K562 (cell line): ENCODE measurements around the gene SCNN1A. TPM values are rescaled to one million over a fixed set of nuclear protein-coding genes. Genes with fewer than 3 reads are reported as not detected.

Experiments used
- ATAC-seq: fragments of 200-7000 bp; cut with Tn5 transposase; 3 replicates; pipeline ENCODE4 v1.9.1; 2020; ENCODE audit warnings: moderate library complexity
- BruUV-seq: library from RNA; stranded (reverse); fragments of 400-500 nt; replicated peaks from 2 replicates; lab custom pipeline; 2021; lab: Mats Ljungman, UMichigan
- CTCF ChIA-PET: fragments of 300-600 bp; formaldehyde crosslinking; extraction: SDS; loops from one replicate; lab custom pipeline; 2021; ENCODE audit warnings: low intra/inter-chr PET ratio; lab: Yijun Ruan, JAX
- POLR2A ChIA-PET: fragments of 300-600, 350-650 bp; sonication (Branson Sonifier 250); formaldehyde crosslinking; extraction: SDS; loops from one replicate; lab custom pipeline; 2021; ENCODE audit warnings: antibody characterized with exemption, inconsistent platforms; lab: Yijun Ruan, JAX
- DNase-seq, 4 experiments: peaks; one replicate each; pipeline versions ENCODE4 v3.0.0 to v3.0.0-alpha.2; 2011 to 2018; ENCODE audit warnings: low spot score in 3 of 4, mixed read lengths in 3 of 4; ENCODE audit errors: extremely low read depth in 1 of 4
- FAIRE-seq: peaks from 2 replicates; lab custom pipeline; 2011; peaks lifted over from hg19 to GRCh38; lab: Jason Lieb, UNC
- H2AFZ ChIP-seq: 2 replicates; pipeline ENCODE4 v1.6.0; 2011; ENCODE audit warnings: low read depth, low read length, control low read depth, inconsistent platforms
- H3K27ac ChIP-seq: fragments of 200-600 bp; 3 replicates; pipeline ENCODE4 v1.8.0; 2011; ENCODE audit warnings: low read depth, mild to moderate bottlenecking, control low read depth, inconsistent platforms, low read length, moderate library complexity, mixed read lengths; ENCODE audit errors: extremely low read depth
- H3K27me3 ChIP-seq, 2 experiments: fragments of 300-600 bp in 1 of 2; 2 replicates in 1 of 2; 3 replicates in 1 of 2; pipeline versions ENCODE4 v1.6.0 to v1.8.0; 2011; ENCODE audit warnings: inconsistent platforms in 2 of 2, low read length in 2 of 2, mild to moderate bottlenecking in 1 of 2, mixed read lengths in 1 of 2, moderate library complexity in 1 of 2; ENCODE audit not compliant: control insufficient read depth in 2 of 2, insufficient read depth in 2 of 2
- H3K36me3 ChIP-seq: fragments of 300-600 bp; 3 replicates; pipeline ENCODE4 v1.8.0; 2011; ENCODE audit warnings: mild to moderate bottlenecking, low read length, inconsistent platforms; ENCODE audit not compliant: control insufficient read depth, insufficient read depth
- H3K4me1 ChIP-seq, 2 experiments: fragments of 200-600 bp in 1 of 2; replicated peaks in 1 of 2; 2 replicates in 1 of 2; 3 replicates in 1 of 2; pipeline versions ENCODE4 v1.5.1 to v1.8.0; 2011; ENCODE audit warnings: inconsistent platforms in 2 of 2, low read length in 2 of 2, mild to moderate bottlenecking in 1 of 2, mixed read lengths in 1 of 2, moderate library complexity in 1 of 2; ENCODE audit not compliant: control insufficient read depth in 2 of 2, insufficient read depth in 2 of 2
- H3K4me2 ChIP-seq: 2 replicates; pipeline ENCODE4 v1.6.1; 2011; ENCODE audit warnings: low read length, control low read depth, inconsistent platforms, mixed read lengths; ENCODE audit not compliant: insufficient read depth
- H3K4me3 ChIP-seq: fragments of 200-600 bp; sonication (generic), shearing (Covaris generic); 2 replicates; pipeline ENCODE4 v1.5.1; 2016; ENCODE audit warnings: control low read depth, inconsistent platforms
- H3K79me2 ChIP-seq: fragments of 200-600 bp; 3 replicates; pipeline ENCODE4 v1.8.0; 2011; ENCODE audit warnings: low read length, inconsistent platforms; ENCODE audit not compliant: control insufficient read depth, insufficient read depth
- H3K9ac ChIP-seq, 2 experiments: 2 replicates each; pipeline versions ENCODE4 v1.6.0 to v1.6.1; 2011; ENCODE audit warnings: low read depth in 2 of 2, low read length in 2 of 2, control low read depth in 1 of 2, inconsistent platforms in 1 of 2, mild to moderate bottlenecking in 1 of 2, mixed read lengths in 1 of 2; ENCODE audit not compliant: insufficient read depth in 1 of 2
- H3K9me1 ChIP-seq: one replicate; pipeline ENCODE4 v1.6.0; 2011; ENCODE audit warnings: inconsistent platforms, mild to moderate bottlenecking, low read length, moderate library complexity; ENCODE audit not compliant: control insufficient read depth, insufficient read depth
- H3K9me3 ChIP-seq: replicated peaks from 2 replicates; pipeline ENCODE4 v1.5.1; 2011; ENCODE audit warnings: low read depth, low read length, inconsistent platforms; ENCODE audit not compliant: control insufficient read depth, insufficient read depth
- H4K20me1 ChIP-seq: replicated peaks from 2 replicates; pipeline ENCODE4 v1.6.1; 2011; ENCODE audit warnings: low read length, inconsistent platforms, mixed read lengths; ENCODE audit not compliant: control insufficient read depth, insufficient read depth
- DDX20 ChIP-seq: fragments of 450-650 bp; IDR thresholded peaks from 2 replicates; pipeline ENCODE4 v1.6.1; 2016; ENCODE audit warnings: missing genetic modification characterization, low read depth, mild to moderate bottlenecking, missing compliant biosample characterization, moderate library complexity
- GTF3C2 ChIP-seq: IDR thresholded peaks from 3 replicates; pipeline ENCODE4 v1.6.1; 2011; ENCODE audit warnings: borderline replicate concordance, mild to moderate bottlenecking, moderate library complexity; ENCODE audit not compliant: insufficient read length; ENCODE audit errors: extremely low read depth
- KDM1A ChIP-seq, 2 experiments: fragments of 450-650 bp; IDR thresholded peaks; 2 replicates each; pipeline ENCODE4 v1.6.1; 2016; ENCODE audit warnings: mild to moderate bottlenecking in 2 of 2
- MCM7 ChIP-seq, 2 experiments: fragments of 450-650 bp; IDR thresholded peaks; 2 replicates each; pipeline ENCODE4 v1.6.1; 2016 to 2018
- RAD51 ChIP-seq: fragments of 450-650 bp; IDR thresholded peaks from 2 replicates; pipeline ENCODE4 v1.7.1; 2016; ENCODE audit warnings: low read depth, mild to moderate bottlenecking, borderline replicate concordance
- SRSF7 ChIP-seq: fragments of 200-400 bp; formaldehyde crosslinking; optimal IDR thresholded peaks from 2 replicates; pipeline ENCODE3; 2017; ENCODE audit warnings: mild to moderate bottlenecking, low read depth, low read length
- ZNF347 ChIP-seq: fragments of 450-650 bp; formaldehyde crosslinking; IDR thresholded peaks from 2 replicates; pipeline ENCODE4 v1.4.0; 2020; ENCODE audit warnings: low read depth, mild to moderate bottlenecking, moderate library complexity
- ZNF445 ChIP-seq: fragments of 250-450 bp; sonication (Bioruptor Pico); IDR thresholded peaks from 2 replicates; pipeline ENCODE4 v1.4.0; 2020; ENCODE audit warnings: low read depth, mild to moderate bottlenecking, moderate library complexity
- ZNF583 ChIP-seq: fragments of 250-450 bp; sonication (Bioruptor Pico); IDR thresholded peaks from 2 replicates; pipeline ENCODE4 v1.4.0; 2020
- WGBS: fragments of 100-300 bp; shearing (Covaris generic); methylation state at CpG from one replicate; pipeline ENCODE4 v1.1.6; 2016; ENCODE audit warnings: low coverage, mixed read lengths; ENCODE audit not compliant: insufficient coverage; ENCODE audit errors: missing lambda C conversion rate; 5-methylcytosine and 5-hydroxymethylcytosine counted together
- in situ Hi-C: fragments of 300-500 bp; cut with MboI; formaldehyde crosslinking; loops from 4 replicates; pipeline ENCODE4 v1.15.0; 2018; ENCODE audit warnings: inconsistent platforms, mixed read lengths
- intact Hi-C: fragments of 100-400 bp; cut with micrococcal nuclease; formaldehyde crosslinking; loops from 2 replicates; pipeline ENCODE4 v1.14.2; 2022
- polyA plus RNA-seq, 8 experiments: library from polyadenylated mRNA; depleted of rRNA in 4 of 8; stranded (reverse) in 5 of 8; unstranded in 3 of 8; fragments of >200 nt; fragmentation: Nextera tagmentation in 2 of 8; fragmentation: Illumina TruSeq in 1 of 8; extraction: Ambion mirVana in 2 of 8; extraction: Trizol in 1 of 8; gene quantifications; 2 replicates each; pipeline versions ENCODE4 v1.2.1 to v1.2.3, GENCODE V29; 2011 to 2014; ENCODE audit warnings: inconsistent platforms in 1 of 8, missing spikeins in 1 of 8
- total RNA-seq, 7 experiments: library from RNA; depleted of rRNA in 6 of 7; stranded (reverse); fragments of >200 nt in 6 of 7; fragmentation: Illumina TruSeq in 2 of 7; extraction: Trizol in 2 of 7; gene quantifications; 2 replicates each; pipeline versions ENCODE4 v1.2.1 to v1.2.3, GENCODE V29; 2011 to 2021; ENCODE audit warnings: low replicate concordance in 1 of 7
- TF ChIP-seq, protein P1 (sequence below): sonication (generic); formaldehyde crosslinking; IDR thresholded peaks from 2 replicates; pipeline ENCODE4 v1.8.1; 2023; ENCODE audit warnings: mild to moderate bottlenecking, missing genetic modification reagents

The SCNN1A gene
- total and polyA plus RNA-seq, 9 of the 15 experiments (the other 6 are each of a cell fraction or from before 2014, with no cell fraction given), result 0.15 to 0.49 (median 0.32) TPM; not detected in 5

GRCh38 chr12:6315704-6316597 lies 59.4 kb downstream of the SCNN1A start (continued):
- TF ChIP-seq, protein P1, sequence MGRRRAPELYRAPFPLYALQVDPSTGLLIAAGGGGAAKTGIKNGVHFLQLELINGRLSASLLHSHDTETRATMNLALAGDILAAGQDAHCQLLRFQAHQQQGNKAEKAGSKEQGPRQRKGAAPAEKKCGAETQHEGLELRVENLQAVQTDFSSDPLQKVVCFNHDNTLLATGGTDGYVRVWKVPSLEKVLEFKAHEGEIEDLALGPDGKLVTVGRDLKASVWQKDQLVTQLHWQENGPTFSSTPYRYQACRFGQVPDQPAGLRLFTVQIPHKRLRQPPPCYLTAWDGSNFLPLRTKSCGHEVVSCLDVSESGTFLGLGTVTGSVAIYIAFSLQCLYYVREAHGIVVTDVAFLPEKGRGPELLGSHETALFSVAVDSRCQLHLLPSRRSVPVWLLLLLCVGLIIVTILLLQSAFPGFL (CRISPR knock-in tag), result no peak
- no peak for TF ChIP-seq ZNF347 (CRISPR knock-in tag)
- TF ChIP-seq, all 486 proteins: peak for 0

- H3K9ac ChIP-seq, result no peak overlapping the region
- H2AFZ ChIP-seq, result no peak overlapping the region
- ChIA-PET POLR2A (interaction anchor here (1.1 kb wide), 1 partner anchor 8 kb away, joined by 3 read pairs; no protein-coding TSS in a partner anchor), CTCF (no interaction called here)
- H3K4me3 ChIP-seq, result no peak overlapping the region
- FAIRE-seq (no peak), DNase-seq (no peak), ATAC-seq (no peak)
- H3K4me2 ChIP-seq, result no peak overlapping the region
- peaks cover 0 to 21% of the 10 kb centered on the region in 2 experiments; a peak in 4 of 5 replicates for H3K27me3 ChIP-seq
- H3K79me2 ChIP-seq, result no peaks in the 10 kb centered on the region
- in situ Hi-C loops, result no loop called here
- no peaks in the 10 kb centered on the region for H4K20me1 ChIP-seq
- H3K9me3 ChIP-seq, result no peaks in the 10 kb centered on the region
- no peaks in the 10 kb centered on the region for H3K36me3 ChIP-seq
- no peak overlapping the region for H3K27ac ChIP-seq
- intact Hi-C loops, result no loop called here
- H3K4me1 ChIP-seq, result peaks cover 0 to 31% of the 10 kb centered on the region in 2 experiments; a peak in 2 of 5 replicates
- TF ChIP-seq ZNF445, result no peak
- no peak for TF ChIP-seq SRSF7
- TF ChIP-seq ZNF583 (CRISPR knock-in tag), result no peak
- no peak for TF ChIP-seq GTF3C2
- no peak for TF ChIP-seq KDM1A (IDR thresholded peaks at IDR 0.05)
- TF ChIP-seq RAD51, result no peak
- TF ChIP-seq DDX20 (tag), result no peak
- no peak for TF ChIP-seq MCM7 (IDR thresholded peaks at IDR 0.05)
- no TSS peak for BruUV-seq
- H3K9me1 ChIP-seq, result no peaks in the 10 kb centered on the region
- WGBS, result 28% methylated on average over 6 of the region's 6 CpGs
These were observed 60.2 kb downstream of the SCNN1A start for GRCh38 chr12:6315184-6315583.
